NCI-H2029 (cell line): ENCODE data around the gene NCBP2.
A peak's percentile ranks its signal among the peaks of the same experiment; 100 is the strongest.

Experiments
- DNase-seq: peaks from one replicate; lab custom pipeline; 2025; lab: John Stamatoyannopoulos, UW

Gene NCBP2

GRCh38 chr3:196942226-196942914, at the start of gene NCBP2:
TSS of gene NCBP2 (minus strand) at chr3:196942528. CDS start at chr3:196942503, 25 bp downstream.
- DNase-seq: peak; percentile 97

- no peak for DNase-seq
Measured at GRCh38 chr3:196991581-196992460, 49.5 kb upstream of the NCBP2 start.

- DNase-seq: no peak
Measured at GRCh38 chr3:196990601-196991007, 48.3 kb upstream of the NCBP2 start.

GRCh38 chr3:196989721-196990262, 47.5 kb upstream of the NCBP2 start:
- DNase-seq: peak; percentile 60

- DNase-seq: no peak
Measured at GRCh38 chr3:196988241-196989029, 46.1 kb upstream of the NCBP2 start.

GRCh38 chr3:196987022-196987421, 44.7 kb upstream of the NCBP2 start:
- DNase-seq: no peak

- DNase-seq: no peak
Measured at GRCh38 chr3:196985954-196986885, 43.9 kb upstream of the NCBP2 start.

GRCh38 chr3:196985298-196985697, 43.0 kb upstream of the NCBP2 start:
- no peak for DNase-seq

- no peak for DNase-seq
Measured at GRCh38 chr3:196983186-196983585, 40.9 kb upstream of the NCBP2 start.

- no peak for DNase-seq
Measured at GRCh38 chr3:196981657-196982056, 39.3 kb upstream of the NCBP2 start.

GRCh38 chr3:196979545-196979944, 37.2 kb upstream of the NCBP2 start:
- DNase-seq: no peak

GRCh38 chr3:196976941-196977340, 34.6 kb upstream of the NCBP2 start:
- DNase-seq: no peak

- DNase-seq: no peak
Measured at GRCh38 chr3:196975349-196975748, 33.0 kb upstream of the NCBP2 start.

GRCh38 chr3:196974661-196975060, 32.3 kb upstream of the NCBP2 start:
- DNase-seq: no peak

GRCh38 chr3:196971094-196971698, 28.9 kb upstream of the NCBP2 start:
- no peak for DNase-seq

- no peak for DNase-seq
Measured at GRCh38 chr3:196970547-196971093, 28.3 kb upstream of the NCBP2 start.

GRCh38 chr3:196969660-196970546, 27.6 kb upstream of the NCBP2 start:
- peak; percentile 34 for DNase-seq

GRCh38 chr3:196969134-196969659, 26.9 kb upstream of the NCBP2 start:
- DNase-seq: peak; percentile 21
